Esophagus muscularis mucosa (tissue), 4 donors: Measurements from ENCODE around the gene PCDHGA7. TPM values are rescaled to one million over a fixed set of nuclear protein-coding genes. Genes with fewer than 3 reads are reported as not detected.
"Not testable (repeated sequence)": the region's sequence is repeated elsewhere in the genome, so short reads cannot be mapped to it uniquely, and the experiment has no call there.

Experiments used
- DNase-seq: peaks from one replicate; pipeline ENCODE4 v3.0.0-alpha.2; 2017; ENCODE audit errors: extremely low spot score
- H3K27ac ChIP-seq, 4 donors: fragments of 200-600 bp; sonication (generic); replicated peaks in 1 of 4; 1 replicate in 3 of 4; 2 replicates in 1 of 4; pipeline ENCODE4 v1.5.1; 2016 to 2019; ENCODE audit warnings: mild to moderate bottlenecking in 1 of 4
- H3K27me3 ChIP-seq, 4 donors: fragments of 200-600 bp; sonication (generic); one replicate each; pipeline versions ENCODE4 v1.5.1 to v1.6.0; 2016 to 2019
- H3K36me3 ChIP-seq, 4 donors: fragments of 200-600 bp; sonication (generic); one replicate each; pipeline ENCODE4 v1.5.1; 2016 to 2019
- H3K4me1 ChIP-seq, 4 donors: fragments of 200-600 bp; sonication (generic); one replicate each; pipeline ENCODE4 v1.5.1; 2016 to 2019
- H3K4me3 ChIP-seq, 4 donors: fragments of 200-600 bp; sonication (generic); 1 replicate in 2 of 4; 2 replicates in 2 of 4; pipeline ENCODE4 v1.5.1; 2016 to 2019; ENCODE audit warnings: mild to moderate bottlenecking in 4 of 4, moderate library complexity in 1 of 4
- H3K9me3 ChIP-seq, 4 donors: fragments of 200-600 bp; sonication (generic); 1 replicate in 3 of 4; 2 replicates in 1 of 4; pipeline ENCODE4 v1.5.1; 2016 to 2019
- CTCF ChIP-seq, 3 experiments: fragments of 200-600 bp in 2 of 3; fragments of 450-650 bp in 1 of 3; sonication (generic) in 2 of 3; IDR thresholded peaks; one replicate each; pipeline ENCODE4 v1.5.1; 2017 to 2019; ENCODE audit warnings: antibody characterized with exemption in 3 of 3, mild to moderate bottlenecking in 2 of 3, moderate library complexity in 1 of 3
- EP300 ChIP-seq: sonication (generic); formaldehyde crosslinking; IDR thresholded peaks from one replicate; pipeline ENCODE4 v1.6.1; 2017; ENCODE audit warnings: antibody characterized with exemption
- POLR2A ChIP-seq: fragments of 450-650 bp; IDR thresholded peaks from one replicate; pipeline ENCODE4 v1.6.1; 2017; ENCODE audit warnings: antibody characterized with exemption, moderate library complexity, mild to moderate bottlenecking, low read depth
- POLR2AphosphoS5 ChIP-seq, 2 donors: sonication (generic); formaldehyde crosslinking; IDR thresholded peaks; one replicate each; pipeline ENCODE4 v1.6.1; 2017; ENCODE audit warnings: antibody characterized with exemption in 2 of 2
- WGBS: methylation state at CpG from one replicate; pipeline ENCODE4 v1.1.5; 2018; 5-methylcytosine and 5-hydroxymethylcytosine counted together
- intact Hi-C: fragments of 100-400 bp; cut with DNase I; formaldehyde crosslinking; loops from one replicate; pipeline ENCODE4 v1.15.1; 2023
- total RNA-seq, 4 donors: library from RNA; depleted of rRNA; stranded (reverse); fragments of >200 nt; gene quantifications; one replicate each; pipeline versions ENCODE4 v1.1.0 to v1.2.1, GENCODE V29; 2016

Gene PCDHGA7
- total RNA-seq, 4 donors from 2014 or later = 4.3 to 9.1 (median 6.4) TPM

- Histone ChIP-seq H3K4me1 (no peaks in the 10 kb centered on the region), H3K27me3 (peaks cover 0 to 60% (median 0%) of the 10 kb centered on the region in 4 donors), H3K27ac (no peak within 1 kb of the TSS), H3K9me3 (peaks cover 0 to 100% (median 81%) of the 10 kb centered on the region in 4 donors), H3K36me3 (no peaks in the 10 kb centered on the region), H3K4me3 (peak within 1 kb of the TSS; percentile 26 to 30 (median 29))
- TF ChIP-seq POLR2AphosphoS5 (IDR thresholded peaks at IDR 0.05) (no peak), CTCF (IDR thresholded peaks at IDR 0.05) (peak in 1 of 3 experiments; percentile 15), POLR2A (no peak), EP300 (no peak)
- 28% methylated on average over 9 of the region's 9 CpGs for WGBS
- no peak for DNase-seq
- intact Hi-C loops = no loop called here
These were observed 39.1 kb upstream of the PCDHGA7 start, which contains the start of gene PCDHGA3 for GRCh38 chr5:141343242-141343952. Gene PCDHGA3 (plus strand): TSS chr5:141343829. CDS start chr5:141344034, 205 bp downstream.

GRCh38 chr5:141343953-141344463 is 38.5 kb upstream of the PCDHGA7 start:
- Histone ChIP-seq H3K27me3 (peaks cover 0 to 54% (median 0%) of the 10 kb centered on the region in 4 donors), H3K4me3 (peak overlapping the region; percentile 26 to 30 (median 29)), H3K9me3 (peaks cover 0 to 98% (median 81%) of the 10 kb centered on the region in 4 donors), H3K36me3 (no peaks in the 10 kb centered on the region), H3K4me1 (no peaks in the 10 kb centered on the region), H3K27ac (no peak overlapping the region)
- TF ChIP-seq POLR2A (no peak), POLR2AphosphoS5 (IDR thresholded peaks at IDR 0.05) (no peak), EP300 (no peak), CTCF (IDR thresholded peaks at IDR 0.05) (no peak)
- DNase-seq = no peak
- WGBS = 23% methylated on average over 31 of the region's 31 CpGs
- intact Hi-C loops = no loop called here

- H3K36me3 ChIP-seq = no peaks in the 10 kb centered on the region
- H3K4me3 ChIP-seq = no peak overlapping the region
- H3K27me3 ChIP-seq = peaks cover 0 to 50% (median 0%) of the 10 kb centered on the region in 4 donors
- DNase-seq = no peak
- H3K4me1 ChIP-seq = no peaks in the 10 kb centered on the region
- H3K9me3 ChIP-seq = peaks cover 0 to 98% (median 78%) of the 10 kb centered on the region in 4 donors
- no peak overlapping the region for H3K27ac ChIP-seq
- no peak for TF ChIP-seq EP300
- no peak for TF ChIP-seq POLR2AphosphoS5 (IDR thresholded peaks at IDR 0.05)
- no peak for TF ChIP-seq POLR2A
- TF ChIP-seq CTCF (IDR thresholded peaks at IDR 0.05) = no peak
- WGBS = 39% methylated on average over 13 of the region's 20 CpGs
- intact Hi-C loops = no loop called here
These were observed 37.2 kb upstream of the PCDHGA7 start for GRCh38 chr5:141345327-141345726.

- intact Hi-C loops, H3K4me1 ChIP-seq, DNase-seq, H3K4me3 ChIP-seq, H3K27ac ChIP-seq, H3K36me3 ChIP-seq: not testable (repeated sequence)
- 46% methylated on average over 8 of the region's 35 CpGs for WGBS
- Histone ChIP-seq H3K27me3 (peaks cover 0 to 48% (median 0%) of the 10 kb centered on the region in 4 donors), H3K9me3 (peaks cover 0 to 98% (median 80%) of the 10 kb centered on the region in 4 donors)
These were observed 36.5 kb upstream of the PCDHGA7 start for GRCh38 chr5:141346017-141346416.

- WGBS = 26% methylated on average over 26 of the region's 29 CpGs
- intact Hi-C loops = loop anchor here (10.0 kb wide), 1 partner anchor 215 kb away; no protein-coding TSS in a partner anchor
- no peak for DNase-seq
- Histone ChIP-seq H3K4me3 (peak within 1 kb of the TSS; percentile 22 to 37 (median 30)), H3K4me1 (no peaks in the 10 kb centered on the region), H3K27ac (peak within 1 kb of the TSS in 1 of 4 donors; percentile 27), H3K9me3 (peaks cover 0 to 95% (median 87%) of the 10 kb centered on the region in 4 donors), H3K36me3 (no peaks in the 10 kb centered on the region), H3K27me3 (peaks cover 0 to 42% (median 3%) of the 10 kb centered on the region in 4 donors)
- TF ChIP-seq POLR2A = no peak
- TF ChIP-seq EP300 = no peak
- TF ChIP-seq CTCF (IDR thresholded peaks at IDR 0.05) = peak; percentile 26 to 47 (median 31)
- TF ChIP-seq POLR2AphosphoS5 (IDR thresholded peaks at IDR 0.05) = no peak
These were observed 32.5 kb upstream of the PCDHGA7 start, which contains the start of gene PCDHGB1 for GRCh38 chr5:141349917-141350619. Gene PCDHGB1 (plus strand): TSS chr5:141350099. CDS start chr5:141350261, 162 bp downstream.
